ENCODE measurements around the gene LRRC27. TPM values are rescaled to one million over a fixed set of nuclear protein-coding genes. Genes with fewer than 3 reads are reported as not detected.
"Not testable (repeated sequence)": the region's sequence is repeated elsewhere in the genome, so short reads cannot be mapped to it uniquely, and the experiment has no call there.

Gene LRRC27
- total RNA-seq, 1 donor: 12.0 TPM

GRCh38 chr10:132386419-132386831 lies 54.4 kb downstream of the LRRC27 start:
- no peak for DNase-seq (ENCODE audit: low read depth)
- TF ChIP-seq CTCF (IDR thresholded peaks at IDR 0.05; ENCODE audit: insufficient read depth, low read length): no peak
- no peak overlapping the region for H3K4me3 ChIP-seq (ENCODE audit: low read depth, low read length)

GRCh38 chr10:132386896-132387295 lies 54.9 kb downstream of the LRRC27 start:
- H3K4me3 ChIP-seq (ENCODE audit: low read depth, low read length); DNase-seq (ENCODE audit: low read depth): not testable (repeated sequence)

GRCh38 chr10:132387764-132388210 lies 55.8 kb downstream of the LRRC27 start:
- peak; percentile 72 for TF ChIP-seq CTCF (IDR thresholded peaks at IDR 0.05; ENCODE audit: insufficient read depth, low read length)
- peak; percentile 38 for DNase-seq (ENCODE audit: low read depth)
- no peak overlapping the region for H3K4me3 ChIP-seq (ENCODE audit: low read depth, low read length)

- H3K4me3 ChIP-seq (ENCODE audit: low read depth, low read length): no peak overlapping the region
- no peak for DNase-seq (ENCODE audit: low read depth)
- TF ChIP-seq CTCF (IDR thresholded peaks at IDR 0.05; ENCODE audit: insufficient read depth, low read length): no peak
Measured at GRCh38 chr10:132388891-132389432, 57.0 kb downstream of the LRRC27 start.

- TF ChIP-seq CTCF (IDR thresholded peaks at IDR 0.05; ENCODE audit: insufficient read depth, low read length): no peak
- H3K4me3 ChIP-seq (ENCODE audit: low read depth, low read length): no peak overlapping the region
- no peak for DNase-seq (ENCODE audit: low read depth)
Measured at GRCh38 chr10:132389433-132390169, 57.6 kb downstream of the LRRC27 start.

GRCh38 chr10:132390170-132390920 lies 58.4 kb downstream of the LRRC27 start:
- H3K4me3 ChIP-seq (ENCODE audit: low read depth, low read length): no peak overlapping the region
- TF ChIP-seq CTCF (IDR thresholded peaks at IDR 0.05; ENCODE audit: insufficient read depth, low read length): no peak
- DNase-seq (ENCODE audit: low read depth): peak; percentile 65
